Panc1 (cell line): ENCODE measurements around the gene USP53. TPM values are rescaled to one million over a fixed set of nuclear protein-coding genes. Genes with fewer than 3 reads are reported as not detected.

Experiments
- ATAC-seq: fragments of 200-7000 bp; cut with Tn5 transposase; 2 replicates; pipeline ENCODE4 v1.9.1; 2020; ENCODE audit warnings: mild to moderate bottlenecking, moderate library complexity
- BruUV-seq: library from RNA; stranded (reverse); fragments of 400-500 nt; replicated peaks from 2 replicates; lab custom pipeline; 2021; lab: Mats Ljungman, UMichigan
- CTCF ChIA-PET: fragments of 300-600 bp; sonication (Branson Sonifier 250); formaldehyde crosslinking; loops from one replicate; lab custom pipeline; 2022; ENCODE audit warnings: antibody characterized with exemption; lab: Charles Lee
- POLR2A ChIA-PET: fragments of 300-600 bp; sonication (Branson Sonifier 250); formaldehyde crosslinking; loops from one replicate; lab custom pipeline; 2022; ENCODE audit warnings: antibody characterized with exemption; lab: Charles Lee
- DNase-seq: peaks from one replicate; pipeline ENCODE4 v3.0.0-alpha.2; 2010; ENCODE audit warnings: low read depth, low spot score
- H3K27ac ChIP-seq: 2 replicates; pipeline ENCODE4 v1.5.1; 2011; ENCODE audit warnings: mild to moderate bottlenecking, low read length, inconsistent platforms
- H3K27me3 ChIP-seq: fragments of 200-500 bp; sonication (Bioruptor generic); 2 replicates; pipeline ENCODE4 v1.6.0; 2014; ENCODE audit warnings: low read length, inconsistent platforms; ENCODE audit not compliant: control insufficient read depth, insufficient read depth
- H3K36me3 ChIP-seq: fragments of 200-500 bp; sonication (Bioruptor generic); 2 replicates; pipeline ENCODE4 v1.5.1; 2014; ENCODE audit warnings: inconsistent platforms, mild to moderate bottlenecking, low read length, moderate library complexity; ENCODE audit not compliant: control insufficient read depth, insufficient read depth
- H3K4me1 ChIP-seq: 2 replicates; pipeline ENCODE4 v1.5.1; 2011; ENCODE audit warnings: inconsistent platforms, mild to moderate bottlenecking, low read length, moderate library complexity; ENCODE audit not compliant: control insufficient read depth, insufficient read depth
- H3K4me3 ChIP-seq, 2 experiments: 2 replicates each; pipeline ENCODE4 v1.5.1; 2011 to 2012; ENCODE audit warnings: low read depth in 2 of 2, low read length in 2 of 2, mild to moderate bottlenecking in 2 of 2, inconsistent platforms in 1 of 2, moderate library complexity in 1 of 2
- H3K9me3 ChIP-seq: fragments of 200-500 bp; sonication (Bioruptor generic); 2 replicates; pipeline ENCODE4 v1.5.1; 2014; ENCODE audit warnings: low read depth, mild to moderate bottlenecking, inconsistent platforms, low read length, moderate library complexity; ENCODE audit not compliant: control insufficient read depth, insufficient read depth
- POLR2AphosphoS5 ChIP-seq: IDR thresholded peaks from 2 replicates; pipeline ENCODE4 v1.6.1; 2012; ENCODE audit warnings: mild to moderate bottlenecking, low read depth, low read length, moderate library complexity
- SIN3A ChIP-seq: IDR thresholded peaks from 2 replicates; pipeline ENCODE4 v1.6.1; 2012; ENCODE audit warnings: low read depth, mild to moderate bottlenecking, low read length, moderate library complexity, borderline replicate concordance; ENCODE audit not compliant: insufficient read depth
- TCF7L2 ChIP-seq: IDR thresholded peaks from 2 replicates; pipeline ENCODE4 v1.6.1; 2011; ENCODE audit warnings: mild to moderate bottlenecking, low read depth, low read length, inconsistent platforms
- in situ Hi-C: cut with HindIII; loops from 2 replicates; pipeline ENCODE4 v1.10.0; 2016; ENCODE audit warnings: low sequenced_read_pairs, low pct_unique_long_range_greater_than_20kb
- intact Hi-C: fragments of 100-400 bp; cut with micrococcal nuclease; formaldehyde crosslinking; loops from one replicate; pipeline ENCODE4 v1.10.0; 2022; ENCODE audit not compliant: unreplicated experiment
- total RNA-seq: library from RNA; stranded (reverse); gene quantifications from one replicate; pipeline ENCODE4 v1.2.1, GENCODE V29; 2021; ENCODE audit not compliant: unreplicated experiment
- TF ChIP-seq, protein P1 (sequence below), 2 experiments: IDR thresholded peaks; 2 replicates each; pipeline ENCODE4 v1.6.1; 2011 to 2012; ENCODE audit warnings: low read depth in 2 of 2, control low read depth in 1 of 2, low read length in 1 of 2, mild to moderate bottlenecking in 1 of 2, moderate library complexity in 1 of 2; ENCODE audit not compliant: insufficient read depth in 1 of 2
- TF ChIP-seq, protein P2 (sequence below): fragments of 450-650 bp; IDR thresholded peaks from 2 replicates; pipeline ENCODE4 v1.5.1; 2017; ENCODE audit warnings: mild to moderate bottlenecking

USP53 gene
- total RNA-seq, 1 experiment from 2014 or later = 5.3 TPM

DNA sequence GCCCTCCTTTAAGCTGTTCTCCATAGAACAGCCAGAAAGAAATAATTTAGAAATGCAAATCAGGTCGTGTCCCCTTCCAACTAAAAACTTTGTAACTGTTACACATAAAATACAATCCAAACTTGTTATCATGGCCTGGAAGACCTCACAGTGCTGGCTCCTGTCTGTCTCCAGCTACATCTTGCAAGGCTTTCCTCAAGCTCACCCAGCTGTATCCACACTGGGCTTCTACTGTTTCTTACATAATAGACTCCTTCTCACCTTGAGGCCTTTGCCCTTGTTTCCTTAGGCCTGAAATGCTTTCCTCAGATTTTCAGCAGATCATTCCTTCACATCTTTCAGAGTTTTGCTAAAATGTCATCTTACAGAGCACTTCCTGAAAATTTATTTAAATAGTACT lies 33.5 kb upstream of the USP53 start:
- in situ Hi-C loops (no loop called here), intact Hi-C loops (no loop called here)
- no TSS peak for BruUV-seq
- ChIA-PET CTCF (interaction anchor here (0.6 kb wide), 1 partner anchor 483 kb away, joined by 3 read pairs; no protein-coding TSS in a partner anchor), POLR2A (no interaction called here)
- Histone ChIP-seq H3K4me1 (no peaks in the 10 kb centered on the region), H3K36me3 (no peaks in the 10 kb centered on the region), H3K27me3 (no peaks in the 10 kb centered on the region; the same call in 1 of the 2 replicates), H3K4me3 (no peak overlapping the region), H3K9me3 (no peaks in the 10 kb centered on the region), H3K27ac (no peak overlapping the region)
- TF ChIP-seq TCF7L2 (no peak), POLR2AphosphoS5 (no peak), SIN3A (no peak)
- TF ChIP-seq, protein P1, sequence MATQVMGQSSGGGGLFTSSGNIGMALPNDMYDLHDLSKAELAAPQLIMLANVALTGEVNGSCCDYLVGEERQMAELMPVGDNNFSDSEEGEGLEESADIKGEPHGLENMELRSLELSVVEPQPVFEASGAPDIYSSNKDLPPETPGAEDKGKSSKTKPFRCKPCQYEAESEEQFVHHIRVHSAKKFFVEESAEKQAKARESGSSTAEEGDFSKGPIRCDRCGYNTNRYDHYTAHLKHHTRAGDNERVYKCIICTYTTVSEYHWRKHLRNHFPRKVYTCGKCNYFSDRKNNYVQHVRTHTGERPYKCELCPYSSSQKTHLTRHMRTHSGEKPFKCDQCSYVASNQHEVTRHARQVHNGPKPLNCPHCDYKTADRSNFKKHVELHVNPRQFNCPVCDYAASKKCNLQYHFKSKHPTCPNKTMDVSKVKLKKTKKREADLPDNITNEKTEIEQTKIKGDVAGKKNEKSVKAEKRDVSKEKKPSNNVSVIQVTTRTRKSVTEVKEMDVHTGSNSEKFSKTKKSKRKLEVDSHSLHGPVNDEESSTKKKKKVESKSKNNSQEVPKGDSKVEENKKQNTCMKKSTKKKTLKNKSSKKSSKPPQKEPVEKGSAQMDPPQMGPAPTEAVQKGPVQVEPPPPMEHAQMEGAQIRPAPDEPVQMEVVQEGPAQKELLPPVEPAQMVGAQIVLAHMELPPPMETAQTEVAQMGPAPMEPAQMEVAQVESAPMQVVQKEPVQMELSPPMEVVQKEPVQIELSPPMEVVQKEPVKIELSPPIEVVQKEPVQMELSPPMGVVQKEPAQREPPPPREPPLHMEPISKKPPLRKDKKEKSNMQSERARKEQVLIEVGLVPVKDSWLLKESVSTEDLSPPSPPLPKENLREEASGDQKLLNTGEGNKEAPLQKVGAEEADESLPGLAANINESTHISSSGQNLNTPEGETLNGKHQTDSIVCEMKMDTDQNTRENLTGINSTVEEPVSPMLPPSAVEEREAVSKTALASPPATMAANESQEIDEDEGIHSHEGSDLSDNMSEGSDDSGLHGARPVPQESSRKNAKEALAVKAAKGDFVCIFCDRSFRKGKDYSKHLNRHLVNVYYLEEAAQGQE (IDR thresholded peaks at IDR 0.05; ENCODE audit: insufficient read depth in 1 of 2, low read depth in 2 of 2, low read length in 1 of 2) = no peak
- TF ChIP-seq, protein P2, sequence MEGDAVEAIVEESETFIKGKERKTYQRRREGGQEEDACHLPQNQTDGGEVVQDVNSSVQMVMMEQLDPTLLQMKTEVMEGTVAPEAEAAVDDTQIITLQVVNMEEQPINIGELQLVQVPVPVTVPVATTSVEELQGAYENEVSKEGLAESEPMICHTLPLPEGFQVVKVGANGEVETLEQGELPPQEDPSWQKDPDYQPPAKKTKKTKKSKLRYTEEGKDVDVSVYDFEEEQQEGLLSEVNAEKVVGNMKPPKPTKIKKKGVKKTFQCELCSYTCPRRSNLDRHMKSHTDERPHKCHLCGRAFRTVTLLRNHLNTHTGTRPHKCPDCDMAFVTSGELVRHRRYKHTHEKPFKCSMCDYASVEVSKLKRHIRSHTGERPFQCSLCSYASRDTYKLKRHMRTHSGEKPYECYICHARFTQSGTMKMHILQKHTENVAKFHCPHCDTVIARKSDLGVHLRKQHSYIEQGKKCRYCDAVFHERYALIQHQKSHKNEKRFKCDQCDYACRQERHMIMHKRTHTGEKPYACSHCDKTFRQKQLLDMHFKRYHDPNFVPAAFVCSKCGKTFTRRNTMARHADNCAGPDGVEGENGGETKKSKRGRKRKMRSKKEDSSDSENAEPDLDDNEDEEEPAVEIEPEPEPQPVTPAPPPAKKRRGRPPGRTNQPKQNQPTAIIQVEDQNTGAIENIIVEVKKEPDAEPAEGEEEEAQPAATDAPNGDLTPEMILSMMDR = no peak
- ATAC-seq = no peak
- no peak for DNase-seq

DNA sequence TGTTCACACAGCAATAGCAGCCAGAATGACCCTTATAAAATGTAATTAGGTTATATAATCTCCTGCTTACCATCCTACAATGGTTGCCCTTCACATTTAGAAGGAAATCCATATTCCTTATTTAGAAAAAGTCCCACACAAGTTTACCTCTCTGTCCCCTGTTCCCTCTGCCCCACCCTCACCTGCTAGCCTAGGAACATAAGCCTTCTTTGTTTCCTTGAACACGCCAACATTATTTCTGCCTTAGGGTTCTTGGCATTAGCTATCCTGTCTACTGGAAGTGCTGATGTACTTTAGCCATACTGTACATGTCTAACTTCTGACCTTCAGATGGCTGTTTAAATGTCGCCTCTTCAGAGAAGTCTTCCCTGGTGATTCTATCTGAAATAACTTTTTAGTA lies 28.4 kb upstream of the USP53 start:
- DNase-seq (no peak), ATAC-seq (no peak)
- ChIA-PET CTCF (no interaction called here), POLR2A (no interaction called here)
- TF ChIP-seq, protein P1 (IDR thresholded peaks at IDR 0.05; ENCODE audit: insufficient read depth in 1 of 2, low read depth in 2 of 2, low read length in 1 of 2) = no peak
- no peak for TF ChIP-seq SIN3A
- TF ChIP-seq, protein P2 = no peak
- no peak for TF ChIP-seq TCF7L2
- no peak for TF ChIP-seq POLR2AphosphoS5
- no peaks in the 10 kb centered on the region for H3K9me3 ChIP-seq
- in situ Hi-C loops (no loop called here), intact Hi-C loops (no loop called here)
- BruUV-seq = no TSS peak
- H3K4me3 ChIP-seq = no peak overlapping the region
- no peak overlapping the region for H3K27ac ChIP-seq
- no peaks in the 10 kb centered on the region for H3K36me3 ChIP-seq
- H3K27me3 ChIP-seq = peaks cover 2% of the 10 kb centered on the region; the same call in 1 of the 2 replicates
- H3K4me1 ChIP-seq = no peaks in the 10 kb centered on the region
